ENCODE results near the gene HIVEP1.

GRCh38 chr6:12000174-12000573, 11.9 kb upstream of the HIVEP1 start:
- TF ChIP-seq CTCF (conservative IDR thresholded peaks at IDR 0.05): no peak
- TF ChIP-seq EZH2 (IDR thresholded peaks at IDR 0.05; ENCODE audit: low read depth): no peak

Measured in PC-9 (cell line).